Muscle of back (tissue), 11 donors: ENCODE measurements around the gene CHST15. TPM values are rescaled to one million over a fixed set of nuclear protein-coding genes. Genes with fewer than 3 reads are reported as not detected.

Source experiments
- DNase-seq, 3 donors: peaks; one replicate each; pipeline versions ENCODE4 v3.0.0 to v3.0.0-alpha.2; 2013
- polyA plus RNA-seq, 10 donors: library from polyadenylated mRNA; unstranded; fragments of 120-200 nt; gene quantifications; one replicate each; pipeline ENCODE4 v1.2.1, GENCODE V29; 2013; ENCODE audit not compliant: insufficient read length in 10 of 10

CHST15 gene
- polyA plus RNA-seq, 10 donors = 13.5 to 24.0 (median 18.5) TPM

GRCh38 chr10:124066781-124067714 lies 26.4 kb downstream of the CHST15 start:
- peak in 2 of 3 donors; percentile 59 to 87 for DNase-seq

GRCh38 chr10:124066126-124066700 lies 27.2 kb downstream of the CHST15 start:
- DNase-seq = peak in 2 of 3 donors; percentile 42 to 69

- DNase-seq = no peak
Measured at GRCh38 chr10:124065382-124066125, 27.8 kb downstream of the CHST15 start.

- no peak for DNase-seq
Measured at GRCh38 chr10:124064676-124065075, 28.7 kb downstream of the CHST15 start.

- DNase-seq = peak in 2 of 3 donors; percentile 49 to 57
Measured at GRCh38 chr10:124063750-124064603, 29.4 kb downstream of the CHST15 start.

- no peak for DNase-seq
Measured at GRCh38 chr10:124062390-124062789, 31.0 kb downstream of the CHST15 start.

- no peak for DNase-seq
Measured at GRCh38 chr10:124061030-124061429, 32.4 kb downstream of the CHST15 start.

- DNase-seq = no peak
Measured at GRCh38 chr10:124060148-124060720, 33.2 kb downstream of the CHST15 start.

GRCh38 chr10:124059551-124059950 lies 33.8 kb downstream of the CHST15 start:
- DNase-seq = peak in 1 of 3 donors; percentile 64

- no peak for DNase-seq
Measured at GRCh38 chr10:124058346-124059003, 34.9 kb downstream of the CHST15 start.

GRCh38 chr10:124057601-124058000 lies 35.8 kb downstream of the CHST15 start:
- DNase-seq = no peak

- DNase-seq = no peak
Measured at GRCh38 chr10:124056337-124056980, 36.9 kb downstream of the CHST15 start.

- DNase-seq = peak in 1 of 3 donors; percentile 47
Measured at GRCh38 chr10:124053971-124054370, 39.4 kb downstream of the CHST15 start.

GRCh38 chr10:124052561-124052960 lies 40.8 kb downstream of the CHST15 start:
- no peak for DNase-seq

- DNase-seq = no peak
Measured at GRCh38 chr10:124050021-124051015, 43.1 kb downstream of the CHST15 start.

- no peak for DNase-seq
Measured at GRCh38 chr10:124049484-124049883, 43.9 kb downstream of the CHST15 start.

- no peak for DNase-seq
Measured at GRCh38 chr10:124048371-124049290, 44.8 kb downstream of the CHST15 start.
